Mesenchymal stem cell (in vitro differentiated cells and primary cell): ENCODE results near the gene IRF2BP2.
A peak's percentile ranks its signal among the peaks of the same experiment; 100 is the strongest.

Source experiments
- DNase-seq: peaks from one replicate; pipeline ENCODE4 v3.0.0-alpha.2; 2013
- H2AFZ ChIP-seq: one replicate; pipeline ENCODE4 v1.6.1; 2013; ENCODE audit warnings: low read depth, mild to moderate bottlenecking, control low read depth, inconsistent platforms, low read length, moderate library complexity
- H2AK5ac ChIP-seq: 2 replicates; pipeline ENCODE4 v1.6.1; 2013; ENCODE audit warnings: low read length, moderate library complexity, mild to moderate bottlenecking, inconsistent platforms; ENCODE audit not compliant: severe bottlenecking
- H2BK120ac ChIP-seq: one replicate; pipeline ENCODE4 v1.6.1; 2013; ENCODE audit warnings: low read depth, mild to moderate bottlenecking, inconsistent platforms, low read length, moderate library complexity
- H2BK12ac ChIP-seq, 2 experiments: one replicate each; pipeline ENCODE4 v1.6.1; 2013; ENCODE audit warnings: inconsistent platforms in 2 of 2, low read length in 2 of 2, mild to moderate bottlenecking in 2 of 2, moderate library complexity in 2 of 2, control low read depth in 1 of 2
- H2BK15ac ChIP-seq: one replicate; pipeline ENCODE4 v1.6.1; 2013; ENCODE audit warnings: mild to moderate bottlenecking, low read depth, inconsistent platforms; ENCODE audit not compliant: poor library complexity, severe bottlenecking
- H2BK5ac ChIP-seq: 2 replicates; pipeline ENCODE4 v1.6.1; 2013; ENCODE audit warnings: low read depth, mild to moderate bottlenecking, low read length, control low read depth, inconsistent platforms; ENCODE audit not compliant: poor library complexity, severe bottlenecking
- H3K14ac ChIP-seq, 2 experiments: one replicate each; pipeline ENCODE4 v1.6.1; 2013; ENCODE audit warnings: inconsistent platforms in 2 of 2, low read length in 2 of 2, control low read depth in 1 of 2, mild to moderate bottlenecking in 1 of 2, moderate library complexity in 1 of 2
- H3K18ac ChIP-seq, 2 experiments: one replicate each; pipeline ENCODE4 v1.6.1; 2013; ENCODE audit warnings: inconsistent platforms in 2 of 2, low read length in 2 of 2, control low read depth in 1 of 2, low read depth in 1 of 2, mild to moderate bottlenecking in 1 of 2
- H3K23ac ChIP-seq, 2 experiments: one replicate each; pipeline ENCODE4 v1.6.1; 2013; ENCODE audit warnings: inconsistent platforms in 2 of 2, low read length in 2 of 2, mild to moderate bottlenecking in 2 of 2, moderate library complexity in 2 of 2, control low read depth in 1 of 2
- H3K27ac ChIP-seq: 2 replicates; pipeline ENCODE4 v1.5.1; 2013; ENCODE audit warnings: mild to moderate bottlenecking, moderate library complexity, low read length, control low read depth, inconsistent platforms; ENCODE audit not compliant: poor library complexity, severe bottlenecking
- H3K27me3 ChIP-seq, 2 experiments: 2 replicates each; pipeline versions ENCODE4 v1.6.1 to v1.7.0; 2013; ENCODE audit warnings: low read length in 2 of 2, mild to moderate bottlenecking in 2 of 2, moderate library complexity in 2 of 2, control low read depth in 1 of 2, inconsistent platforms in 1 of 2; ENCODE audit not compliant: control insufficient read depth in 1 of 2, insufficient read depth in 1 of 2
- H3K36me3 ChIP-seq, 2 experiments: 2 replicates each; pipeline versions ENCODE4 v1.6.1 to v1.7.0; 2013; ENCODE audit warnings: low read length in 2 of 2, control low read depth in 1 of 2, inconsistent platforms in 1 of 2, low read depth in 1 of 2, mild to moderate bottlenecking in 1 of 2; ENCODE audit not compliant: insufficient read depth in 2 of 2, control insufficient read depth in 1 of 2
- H3K4ac ChIP-seq, 2 experiments: one replicate each; pipeline ENCODE4 v1.6.1; 2013; ENCODE audit warnings: inconsistent platforms in 2 of 2, low read length in 2 of 2, mild to moderate bottlenecking in 2 of 2, moderate library complexity in 2 of 2, control low read depth in 1 of 2, low read depth in 1 of 2
- H3K4me1 ChIP-seq: 2 replicates; pipeline ENCODE4 v1.6.1; 2013; ENCODE audit warnings: low read depth, low read length, control low read depth; ENCODE audit not compliant: control insufficient read depth, insufficient read depth
- H3K4me2 ChIP-seq: 2 replicates; pipeline ENCODE4 v1.6.1; 2013; ENCODE audit warnings: low read length, mild to moderate bottlenecking, inconsistent platforms; ENCODE audit not compliant: poor library complexity, severe bottlenecking
- H3K4me3 ChIP-seq, 2 experiments: 2 replicates each; pipeline versions ENCODE4 v1.5.1 to v1.7.0; 2013; ENCODE audit warnings: low read length in 2 of 2, mild to moderate bottlenecking in 2 of 2, control low read depth in 1 of 2, low read depth in 1 of 2; ENCODE audit not compliant: insufficient read depth in 1 of 2
- H3K79me1 ChIP-seq: replicated peaks from 2 replicates; pipeline ENCODE4 v1.6.1; 2013; ENCODE audit warnings: mild to moderate bottlenecking, control low read depth, low read length, inconsistent platforms; ENCODE audit not compliant: poor library complexity, severe bottlenecking
- H3K9ac ChIP-seq: 2 replicates; pipeline ENCODE4 v1.7.0; 2013; ENCODE audit warnings: mild to moderate bottlenecking, low read length, moderate library complexity
- H3K9me3 ChIP-seq: 2 replicates; pipeline ENCODE4 v1.7.0; 2013; ENCODE audit warnings: mild to moderate bottlenecking, low read length; ENCODE audit not compliant: control insufficient read depth
- H4K8ac ChIP-seq: one replicate; pipeline ENCODE4 v1.6.1; 2013; ENCODE audit warnings: inconsistent platforms, mild to moderate bottlenecking, low read length, moderate library complexity
- H4K91ac ChIP-seq: one replicate; pipeline ENCODE4 v1.6.1; 2013; ENCODE audit warnings: mild to moderate bottlenecking, low read length, inconsistent platforms
- WGBS: methylation state at CpG from one replicate; pipeline ENCODE4 v1.1.7; 2013; ENCODE audit warnings: mixed read lengths; 5-methylcytosine and 5-hydroxymethylcytosine counted together

Gene IRF2BP2

GRCh38 chr1:234649432-234650081 lies 39.6 kb upstream of the IRF2BP2 start:
- Histone ChIP-seq H2AFZ (no peak overlapping the region), H3K9ac (peak overlapping the region; percentile 42), H3K4me3 (no peak overlapping the region), H3K27ac (no peak overlapping the region), H3K9me3 (peaks cover 26% of the 10 kb centered on the region), H2BK5ac (no peak overlapping the region), H3K14ac (no peak overlapping the region), H4K8ac (no peak overlapping the region), H3K27me3 (no peaks in the 10 kb centered on the region), H3K18ac (no peak overlapping the region), H3K4ac (no peak overlapping the region), H2BK12ac (no peak overlapping the region), H3K36me3 (no peaks in the 10 kb centered on the region), H3K23ac (no peak overlapping the region), H3K79me1 (no peaks in the 10 kb centered on the region), H3K4me1 (no peaks in the 10 kb centered on the region), H2BK15ac (no peak overlapping the region), H2BK120ac (no peak overlapping the region), H3K4me2 (no peak overlapping the region), H4K91ac (no peak overlapping the region), H2AK5ac (peak overlapping the region; percentile 16)
- DNase-seq = no peak
- 90% methylated on average over 3 of the region's 3 CpGs for WGBS

- H3K79me1 ChIP-seq = no peaks in the 10 kb centered on the region
- H3K4me2 ChIP-seq = no peak overlapping the region
- no peak overlapping the region for H2BK12ac ChIP-seq
- H3K4me1 ChIP-seq = peaks cover 2% of the 10 kb centered on the region
- H3K27me3 ChIP-seq = no peaks in the 10 kb centered on the region
- no peak overlapping the region for H2BK5ac ChIP-seq
- DNase-seq = no peak
- H3K27ac ChIP-seq = no peak overlapping the region
- no peak overlapping the region for H3K4me3 ChIP-seq
- H3K9me3 ChIP-seq = peaks cover 16% of the 10 kb centered on the region
- H3K36me3 ChIP-seq = no peaks in the 10 kb centered on the region
- no peak overlapping the region for H2BK15ac ChIP-seq
- no peak overlapping the region for H3K14ac ChIP-seq
- H4K8ac ChIP-seq = no peak overlapping the region
- H2BK120ac ChIP-seq = no peak overlapping the region
- H3K9ac ChIP-seq = no peak overlapping the region
- no peak overlapping the region for H2AFZ ChIP-seq
- WGBS = 90% methylated on average over 1 of the region's 2 CpGs
- no peak overlapping the region for H2AK5ac ChIP-seq
- no peak overlapping the region for H3K23ac ChIP-seq
- no peak overlapping the region for H4K91ac ChIP-seq
- H3K18ac ChIP-seq = no peak overlapping the region
- no peak overlapping the region for H3K4ac ChIP-seq
Observed at GRCh38 chr1:234647758-234648157, 37.8 kb upstream of the IRF2BP2 start.

GRCh38 chr1:234647245-234647644 lies 37.3 kb upstream of the IRF2BP2 start:
- peaks cover 16% of the 10 kb centered on the region for H3K9me3 ChIP-seq
- H4K91ac ChIP-seq = no peak overlapping the region
- no peak overlapping the region for H2BK5ac ChIP-seq
- no peak overlapping the region for H2AFZ ChIP-seq
- no peaks in the 10 kb centered on the region for H3K27me3 ChIP-seq
- WGBS = 95% methylated on average over 2 of the region's 3 CpGs
- no peak overlapping the region for H2AK5ac ChIP-seq
- H3K4me3 ChIP-seq = no peak overlapping the region
- H4K8ac ChIP-seq = no peak overlapping the region
- DNase-seq = no peak
- no peaks in the 10 kb centered on the region for H3K36me3 ChIP-seq
- H3K27ac ChIP-seq = no peak overlapping the region
- no peak overlapping the region for H3K4ac ChIP-seq
- no peak overlapping the region for H3K4me2 ChIP-seq
- H3K4me1 ChIP-seq = peaks cover 2% of the 10 kb centered on the region
- H3K9ac ChIP-seq = no peak overlapping the region
- no peak overlapping the region for H2BK12ac ChIP-seq
- no peak overlapping the region for H3K23ac ChIP-seq
- no peak overlapping the region for H2BK15ac ChIP-seq
- no peaks in the 10 kb centered on the region for H3K79me1 ChIP-seq
- no peak overlapping the region for H3K18ac ChIP-seq
- no peak overlapping the region for H2BK120ac ChIP-seq
- H3K14ac ChIP-seq = no peak overlapping the region

GRCh38 chr1:234645964-234646363 lies 36.0 kb upstream of the IRF2BP2 start:
- no peak overlapping the region for H4K91ac ChIP-seq
- no peak overlapping the region for H2AK5ac ChIP-seq
- H3K27me3 ChIP-seq = no peaks in the 10 kb centered on the region
- no peak overlapping the region for H2BK120ac ChIP-seq
- H3K9ac ChIP-seq = no peak overlapping the region
- 89% methylated on average over 2 of the region's 2 CpGs for WGBS
- no peak overlapping the region for H3K4ac ChIP-seq
- no peak overlapping the region for H2BK5ac ChIP-seq
- H3K23ac ChIP-seq = no peak overlapping the region
- peaks cover 16% of the 10 kb centered on the region for H3K9me3 ChIP-seq
- peak overlapping the region in 1 of 2 experiments; percentile 27 for H3K4me3 ChIP-seq
- H3K4me1 ChIP-seq = peaks cover 2% of the 10 kb centered on the region
- no peak overlapping the region for H2BK15ac ChIP-seq
- no peak overlapping the region for H3K4me2 ChIP-seq
- no peak for DNase-seq
- no peaks in the 10 kb centered on the region for H3K79me1 ChIP-seq
- no peak overlapping the region for H2AFZ ChIP-seq
- no peak overlapping the region for H4K8ac ChIP-seq
- no peak overlapping the region for H3K18ac ChIP-seq
- H3K36me3 ChIP-seq = no peaks in the 10 kb centered on the region
- H3K14ac ChIP-seq = no peak overlapping the region
- H3K27ac ChIP-seq = no peak overlapping the region
- no peak overlapping the region for H2BK12ac ChIP-seq
